KBM-7 (cell line): ENCODE measurements around the gene HNRNPAB.

Experiments
- DNase-seq: peaks from one replicate; pipeline ENCODE4 v3.0.0-alpha.2; 2015
- in situ Hi-C: fragments of 300-500 bp; cut with MboI; formaldehyde crosslinking; loops from 2 replicates; pipeline ENCODE4 v1.14.3; 2020; ENCODE audit warnings: low sequenced_read_pairs, low pct_unique_long_range_greater_than_20kb, mixed read lengths

The HNRNPAB gene

GRCh38 chr5:178204182-178204934 lies at the start of gene HNRNPAB:
Gene HNRNPAB, plus strand, starts transcription at chr5:178204533. Its CDS starts 305 bp downstream, at chr5:178204838.
- in situ Hi-C loops, result no loop called here
- peak; percentile 96 for DNase-seq

GRCh38 chr5:178155065-178155464 lies 49.3 kb upstream of the HNRNPAB start:
- in situ Hi-C loops, result loop anchor here (10.0 kb wide), 1 partner anchor 80 kb away; no protein-coding TSS in a partner anchor
- no peak for DNase-seq

- DNase-seq, result no peak
- in situ Hi-C loops, result no loop called here
Measured at GRCh38 chr5:178160176-178160575, 44.2 kb upstream of the HNRNPAB start.

DNA sequence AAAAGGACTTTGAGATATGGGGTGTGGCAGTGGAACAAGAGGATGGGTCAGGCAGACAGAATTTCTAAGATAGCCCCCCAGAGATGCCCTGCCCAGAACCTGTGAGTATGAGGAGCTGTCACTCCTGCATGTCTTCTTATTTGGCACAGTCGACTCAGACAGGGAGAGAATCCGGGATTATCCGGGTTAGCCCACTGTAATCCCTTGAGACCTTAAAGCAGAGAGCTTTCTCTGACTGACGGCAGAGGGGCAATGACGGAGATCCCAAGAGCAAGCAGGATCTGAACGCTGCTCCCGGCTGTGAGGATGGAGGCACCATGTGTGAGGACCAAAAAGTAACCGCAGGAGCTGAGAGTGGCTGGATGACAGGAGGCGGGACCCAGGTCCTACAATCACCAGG lies 41.9 kb upstream of the HNRNPAB start:
- in situ Hi-C loops, result no loop called here
- no peak for DNase-seq

- in situ Hi-C loops, result no loop called here
- peak; percentile 92 for DNase-seq
Measured at GRCh38 chr5:178163772-178164735, 40.3 kb upstream of the HNRNPAB start.

DNA sequence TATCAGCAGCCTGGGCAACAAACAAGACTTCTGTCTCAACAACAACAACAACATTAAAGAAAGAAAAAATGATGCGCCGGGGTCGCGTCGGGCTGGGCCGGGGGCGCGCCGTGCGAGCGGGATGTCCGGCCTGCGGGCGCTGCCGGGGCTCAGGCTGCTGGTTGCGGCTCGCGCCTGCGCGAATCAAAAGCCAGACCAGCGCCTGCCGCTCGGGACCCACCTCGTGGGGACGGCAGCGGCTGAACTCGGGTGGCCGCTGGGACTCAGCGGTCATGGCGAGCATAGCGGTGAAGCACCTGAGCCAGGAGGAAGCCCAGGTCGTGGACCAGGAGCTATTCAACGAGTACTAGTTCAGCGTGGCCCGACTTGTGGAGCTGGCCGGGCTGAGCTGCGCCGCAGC lies 38.8 kb upstream of the HNRNPAB start:
- in situ Hi-C loops, result no loop called here
- no peak for DNase-seq

DNA sequence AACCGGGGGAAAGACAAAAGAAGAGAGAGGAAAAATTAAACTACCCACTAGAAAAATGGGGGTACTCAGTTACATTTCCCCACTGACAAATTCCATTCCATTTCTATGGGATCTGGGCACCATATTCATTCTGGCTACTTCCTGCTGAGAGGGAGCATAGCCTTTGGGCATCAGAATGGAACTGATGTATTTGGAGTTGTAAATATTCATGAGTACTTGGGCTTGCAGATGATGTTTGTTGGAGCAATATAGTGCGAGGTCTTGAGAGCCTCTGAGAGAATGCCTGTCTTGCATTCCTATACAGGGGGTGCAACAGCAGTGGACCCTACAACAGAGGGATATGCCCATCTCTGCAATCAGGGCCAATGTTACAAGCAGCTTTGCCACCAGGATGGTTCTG lies 33.9 kb upstream of the HNRNPAB start:
- in situ Hi-C loops, result no loop called here
- DNase-seq, result no peak

- in situ Hi-C loops, result no loop called here
- DNase-seq, result no peak
Measured at GRCh38 chr5:178174456-178174855, 29.9 kb upstream of the HNRNPAB start.

- in situ Hi-C loops, result no loop called here
- DNase-seq, result peak; percentile 43
Measured at GRCh38 chr5:178176791-178177190, 27.5 kb upstream of the HNRNPAB start.

GRCh38 chr5:178177569-178177968 lies 26.8 kb upstream of the HNRNPAB start:
- in situ Hi-C loops, result no loop called here

DNA sequence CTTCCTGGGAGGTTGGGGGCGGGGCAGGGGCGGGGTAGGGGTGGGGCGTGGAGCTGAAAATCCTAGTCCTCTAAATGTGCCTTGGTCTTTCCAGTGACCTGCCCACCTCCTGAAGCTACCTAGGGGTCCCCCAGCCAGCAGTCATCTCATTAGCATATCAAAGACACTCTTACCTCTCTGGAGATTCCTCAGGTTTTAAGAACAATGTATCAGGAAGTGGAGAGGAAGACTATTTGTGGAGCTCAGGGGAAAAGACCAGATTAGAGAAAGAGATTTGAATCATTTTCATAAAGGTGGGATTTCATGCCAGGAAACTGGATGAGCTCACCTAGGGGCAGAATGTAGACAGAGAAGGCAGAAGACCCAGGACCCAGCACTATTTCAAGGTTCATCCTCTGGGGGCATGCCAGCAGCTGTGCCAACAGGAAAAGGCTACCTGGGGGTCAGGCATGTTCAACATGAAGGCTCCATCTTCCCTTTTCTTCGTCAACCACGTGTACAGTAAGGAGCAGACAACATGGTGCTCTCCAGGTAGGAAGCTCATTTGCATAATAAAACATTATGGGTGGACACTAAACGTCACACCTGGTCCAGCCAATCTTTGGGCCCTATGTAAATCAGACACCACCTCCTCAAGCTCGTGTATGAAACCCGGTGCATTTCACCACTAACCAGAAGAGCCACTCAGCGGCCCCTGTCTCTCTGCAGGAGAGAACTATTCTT lies 24.0 kb upstream of the HNRNPAB start:
- no peak for DNase-seq
- in situ Hi-C loops, result no loop called here

More at GRCh38 chr5:178177569-178177968, 26.8 kb upstream of the HNRNPAB start:
- DNase-seq, result no peak

GRCh38 chr5:178182158-178182876 lies 22.0 kb upstream of the HNRNPAB start:
- peak; percentile 92 for DNase-seq
- in situ Hi-C loops, result no loop called here

DNA sequence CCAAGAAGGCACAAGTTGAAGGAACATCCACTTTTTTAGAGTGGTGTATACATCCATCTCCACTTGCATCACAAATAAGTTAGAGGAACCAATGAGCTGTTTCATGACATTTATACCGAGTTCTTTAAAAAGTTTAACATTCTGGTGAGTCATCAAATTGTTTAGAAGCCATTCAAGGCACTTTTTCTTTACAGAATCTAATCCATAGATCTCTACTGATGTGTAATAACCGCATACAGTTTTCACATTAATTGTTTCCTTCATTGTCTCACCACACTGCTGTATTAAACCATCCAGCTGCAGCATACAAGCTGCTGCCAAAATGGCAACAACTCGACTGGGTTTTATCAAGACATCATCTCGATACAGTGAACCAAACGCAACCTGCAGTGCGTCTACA lies 17.9 kb upstream of the HNRNPAB start:
- no peak for DNase-seq

DNA sequence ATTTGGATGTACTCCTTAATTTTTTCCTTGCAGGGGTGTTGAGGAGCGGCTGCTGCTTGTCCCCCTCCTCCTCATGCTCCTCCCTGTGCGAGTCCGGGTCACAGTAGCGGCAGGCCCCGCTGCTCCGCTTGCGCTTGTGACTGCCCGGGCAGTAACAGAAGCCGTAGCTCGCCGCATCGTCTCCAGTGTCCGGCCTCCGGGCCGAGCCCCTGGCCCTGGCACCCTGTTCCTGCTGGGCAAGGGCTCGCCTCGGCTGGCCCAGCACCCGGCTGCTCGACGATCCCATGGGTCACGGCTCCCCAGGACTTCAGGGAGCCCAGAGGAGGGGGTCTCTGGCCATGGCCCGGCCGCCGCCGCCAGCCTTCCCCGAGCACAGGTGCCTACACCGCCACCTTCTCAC lies 17.3 kb upstream of the HNRNPAB start, which contains the start of gene GMCL2:
GMCL2 (minus strand) TSS at position 358 of the 400 bp plus-strand sequence; CDS start at position 286, 72 bp downstream.
- in situ Hi-C loops, result no loop called here
- no peak for DNase-seq

More for the DNA sequence above, 17.9 kb upstream of the HNRNPAB start:
- in situ Hi-C loops, result no loop called here

DNA sequence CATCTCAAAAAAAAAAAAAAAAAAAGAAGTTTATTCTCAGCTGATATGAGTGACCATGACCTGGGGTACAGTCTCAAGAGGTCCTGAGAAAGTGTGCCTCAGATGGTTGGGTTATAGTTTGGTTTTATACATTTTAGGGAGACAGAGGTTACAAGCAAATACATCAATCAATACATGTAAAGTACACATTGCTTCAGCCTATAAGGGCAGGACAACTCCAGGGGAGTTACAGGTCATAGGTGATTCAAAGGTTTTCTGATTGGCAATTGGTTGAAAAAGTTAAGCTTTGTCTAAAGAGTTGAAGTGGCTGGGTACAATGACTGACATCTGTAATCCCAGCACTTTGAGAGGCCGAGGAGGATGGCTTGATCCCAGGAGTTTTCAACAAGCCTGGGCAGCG lies 14.9 kb upstream of the HNRNPAB start:
- in situ Hi-C loops, result no loop called here
- no peak for DNase-seq

- in situ Hi-C loops, result no loop called here
- no peak for DNase-seq
Measured at GRCh38 chr5:178191661-178192060, 12.7 kb upstream of the HNRNPAB start.

DNA sequence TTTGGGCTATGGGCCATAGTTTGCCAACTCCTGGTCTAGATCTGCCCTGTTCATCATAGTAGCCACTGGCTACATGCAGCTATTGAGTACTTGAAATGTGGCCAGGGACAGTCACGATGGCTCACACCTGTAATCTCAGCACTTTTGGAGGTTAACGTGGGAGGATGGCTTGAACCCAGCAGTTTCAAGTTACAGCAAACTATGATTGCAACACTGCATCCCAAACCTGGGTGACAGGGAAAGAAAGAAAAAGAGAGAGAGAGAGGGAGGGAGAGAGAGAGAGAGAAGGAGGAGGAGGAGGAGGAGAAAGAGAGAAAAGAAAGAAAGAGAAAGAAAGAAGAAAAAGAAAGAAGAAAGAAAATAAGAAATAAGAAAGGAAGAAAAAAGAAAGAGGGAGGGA lies 12.1 kb upstream of the HNRNPAB start:
- in situ Hi-C loops, result no loop called here
- no peak for DNase-seq

DNA sequence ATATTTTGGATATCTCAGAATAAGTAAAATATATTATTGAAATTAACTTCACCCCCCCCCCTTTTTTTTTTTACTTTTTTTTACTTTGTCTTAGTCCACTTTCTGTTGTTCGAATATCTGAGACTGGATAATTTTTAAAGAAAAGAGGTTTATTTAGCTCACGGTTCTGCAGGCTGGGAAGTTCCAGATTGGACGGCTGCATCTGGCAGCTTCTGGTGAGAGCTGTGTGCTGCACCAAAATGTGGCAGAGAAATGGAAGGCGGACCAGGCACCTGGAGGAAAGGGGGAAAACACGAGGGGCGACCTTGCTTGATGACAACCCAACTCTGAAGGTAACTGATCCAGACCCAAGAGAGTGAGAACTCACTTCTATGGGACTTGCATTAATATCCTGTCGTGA lies 11.5 kb upstream of the HNRNPAB start:
- in situ Hi-C loops, result no loop called here
- no peak for DNase-seq
